ENCODE data around the gene POU4F3.

- TF ChIP-seq POLR2A (IDR thresholded peaks at IDR 0.05; ENCODE audit: borderline replicate concordance, extremely low read depth, insufficient read depth, insufficient read length) (no peak), RAD21 (IDR thresholded peaks at IDR 0.05; ENCODE audit: low read depth) (no peak)
These were observed 17.1 kb upstream of the POU4F3 start for GRCh38 chr5:146321571-146321970.
